IPS-11a (cell line): ENCODE data around the gene ISOC2.
"Not testable (repeated sequence)": the region's sequence is repeated elsewhere in the genome, so short reads cannot be mapped to it uniquely, and the experiment has no call there.

Experiments
- H3K4me3 ChIP-seq: one replicate; pipeline ENCODE4 v1.5.1; 2013; ENCODE audit warnings: low read depth, low read length, control low read depth

The ISOC2 gene

GRCh38 chr19:55410168-55410567 is 51.3 kb downstream of the ISOC2 start:
- H3K4me3 ChIP-seq: no peak overlapping the region

GRCh38 chr19:55409179-55409578 is 52.3 kb downstream of the ISOC2 start:
- H3K4me3 ChIP-seq: not testable (repeated sequence)

DNA sequence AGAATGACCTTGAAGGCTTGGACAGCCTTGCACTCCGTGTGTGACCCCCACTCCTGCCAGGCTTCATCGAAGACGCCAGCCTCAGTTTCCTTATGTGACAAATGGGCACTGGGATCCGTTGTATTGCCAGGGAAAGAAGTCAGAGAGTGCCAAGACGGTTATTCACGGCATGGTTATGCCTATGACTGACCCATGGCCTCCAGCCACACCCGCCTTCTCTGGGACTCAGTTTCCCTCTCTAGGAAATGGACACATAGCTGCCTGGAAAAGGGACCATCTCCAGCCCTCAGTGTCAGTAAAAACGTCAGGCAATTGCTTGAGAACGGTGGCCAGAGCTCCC is 52.9 kb downstream of the ISOC2 start:
- H3K4me3 ChIP-seq: no peak overlapping the region

- peak overlapping the region; percentile 70 for H3K4me3 ChIP-seq
These were observed 53.5 kb downstream of the ISOC2 start for GRCh38 chr19:55407800-55408532.

- H3K4me3 ChIP-seq: peak within 1 kb of the TSS; percentile 70
These were observed 54.0 kb downstream of the ISOC2 start, which contains the start of gene UBE2S for GRCh38 chr19:55407550-55407799. UBE2S (minus strand) TSS chr19:55407788; CDS start chr19:55407589, 199 bp downstream.

DNA sequence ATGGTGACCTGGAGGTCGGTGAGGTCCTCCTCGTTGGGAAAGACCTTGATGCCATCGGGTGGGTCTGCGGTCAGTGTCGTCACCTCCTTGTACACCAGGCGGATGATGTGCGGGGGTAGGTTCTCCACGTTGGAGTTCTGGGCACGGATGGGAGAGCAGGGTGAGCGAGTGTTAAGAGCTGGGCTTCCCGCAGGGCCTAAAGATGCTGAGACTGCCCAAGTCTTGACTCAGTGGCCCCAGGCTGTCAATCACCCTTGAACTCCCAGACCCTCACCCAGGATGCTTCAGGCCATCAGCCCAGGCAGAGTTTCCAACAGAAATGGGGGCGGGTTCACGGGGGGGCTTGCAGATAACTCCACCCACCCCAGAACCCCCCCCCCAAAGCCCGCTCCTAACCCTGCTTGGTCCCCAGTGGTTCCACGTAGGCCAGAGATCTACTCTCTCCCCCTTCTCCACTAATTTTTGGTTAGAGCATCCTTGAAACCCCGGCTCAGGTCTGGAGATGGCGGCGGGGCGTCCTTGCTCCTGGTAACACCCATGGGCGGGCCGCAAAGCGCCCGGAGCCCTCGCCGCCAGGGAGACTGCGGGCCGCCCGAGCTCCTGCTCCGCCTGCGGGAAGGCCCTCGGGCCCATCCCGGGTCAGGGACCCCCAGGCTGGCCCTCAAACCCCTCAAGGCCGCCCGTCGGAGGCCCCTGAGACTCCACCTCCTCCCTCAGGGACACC is 54.5 kb downstream of the ISOC2 start:
- peak overlapping the region; percentile 70 for H3K4me3 ChIP-seq

- H3K4me3 ChIP-seq: peak overlapping the region; percentile 70
These were observed 55.2 kb downstream of the ISOC2 start for GRCh38 chr19:55406091-55406825.

DNA sequence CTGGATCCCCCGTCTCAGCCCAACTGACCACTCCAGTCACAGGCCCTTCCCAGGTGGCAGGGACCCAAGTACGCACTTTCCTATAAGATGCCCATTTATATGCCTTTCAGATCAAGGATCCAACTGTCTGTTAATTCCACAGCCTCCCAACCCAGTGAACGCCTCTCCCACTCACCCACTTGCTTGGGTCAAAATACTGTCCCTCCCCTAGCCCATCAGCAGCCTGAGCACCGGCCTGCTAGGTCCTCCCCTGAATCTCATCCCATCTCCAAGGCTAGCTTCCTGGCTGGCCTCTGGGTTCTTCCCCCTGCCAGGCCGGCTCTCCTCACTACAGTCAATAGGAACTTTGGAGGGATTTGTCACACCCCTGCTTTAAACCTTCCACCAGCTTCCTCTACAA is 55.8 kb downstream of the ISOC2 start:
- no peak overlapping the region for H3K4me3 ChIP-seq
